ENCODE results near the gene SLC25A33.

DNA sequence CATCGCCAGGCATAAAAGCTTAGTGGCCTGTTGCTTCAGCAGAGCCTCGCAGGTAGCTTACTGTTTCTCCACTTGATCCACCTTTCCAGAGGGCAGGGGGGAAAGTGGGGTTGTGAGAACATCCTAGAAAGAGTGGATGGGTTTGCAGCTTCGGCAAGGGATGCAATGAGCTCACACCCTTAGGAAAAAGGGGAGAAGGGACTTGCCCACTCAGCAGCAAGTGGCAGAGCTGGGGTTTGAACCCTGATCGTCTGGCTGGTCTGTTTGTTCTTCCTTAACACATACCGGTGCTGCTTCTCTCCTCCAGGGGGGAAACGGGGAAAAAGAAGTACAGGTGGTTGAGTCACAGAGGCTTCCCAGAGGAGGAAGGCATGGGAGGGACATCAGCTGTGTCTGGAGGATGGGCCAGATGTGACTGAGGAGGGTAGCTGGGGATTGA lies 50.5 kb downstream of the SLC25A33 start:
- TF ChIP-seq EP300 (IDR thresholded peaks at IDR 0.05) (no peak), POLR2A (IDR thresholded peaks at IDR 0.05) (no peak), POLR2AphosphoS5 (IDR thresholded peaks at IDR 0.05) (no peak)
- TF ChIP-seq, protein P1, sequence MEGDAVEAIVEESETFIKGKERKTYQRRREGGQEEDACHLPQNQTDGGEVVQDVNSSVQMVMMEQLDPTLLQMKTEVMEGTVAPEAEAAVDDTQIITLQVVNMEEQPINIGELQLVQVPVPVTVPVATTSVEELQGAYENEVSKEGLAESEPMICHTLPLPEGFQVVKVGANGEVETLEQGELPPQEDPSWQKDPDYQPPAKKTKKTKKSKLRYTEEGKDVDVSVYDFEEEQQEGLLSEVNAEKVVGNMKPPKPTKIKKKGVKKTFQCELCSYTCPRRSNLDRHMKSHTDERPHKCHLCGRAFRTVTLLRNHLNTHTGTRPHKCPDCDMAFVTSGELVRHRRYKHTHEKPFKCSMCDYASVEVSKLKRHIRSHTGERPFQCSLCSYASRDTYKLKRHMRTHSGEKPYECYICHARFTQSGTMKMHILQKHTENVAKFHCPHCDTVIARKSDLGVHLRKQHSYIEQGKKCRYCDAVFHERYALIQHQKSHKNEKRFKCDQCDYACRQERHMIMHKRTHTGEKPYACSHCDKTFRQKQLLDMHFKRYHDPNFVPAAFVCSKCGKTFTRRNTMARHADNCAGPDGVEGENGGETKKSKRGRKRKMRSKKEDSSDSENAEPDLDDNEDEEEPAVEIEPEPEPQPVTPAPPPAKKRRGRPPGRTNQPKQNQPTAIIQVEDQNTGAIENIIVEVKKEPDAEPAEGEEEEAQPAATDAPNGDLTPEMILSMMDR (IDR thresholded peaks at IDR 0.05), result no peak
